HCT116 (cell line): ENCODE data around the gene KMT2B. TPM values are rescaled to one million over a fixed set of nuclear protein-coding genes. Genes with fewer than 3 reads are reported as not detected.

Experiments
- ATAC-seq: fragments of 200-7000 bp; cut with Tn5 transposase; 2 replicates; pipeline ENCODE4 v1.9.1; 2020; ENCODE audit warnings: mild to moderate bottlenecking, moderate library complexity
- BruUV-seq: library from RNA; stranded (reverse); fragments of 400-500 nt; replicated peaks from 2 replicates; lab custom pipeline; 2021; lab: Mats Ljungman, UMichigan
- CTCF ChIA-PET: fragments of 300-600 bp; sonication (Branson Sonifier 250); formaldehyde crosslinking; loops from one replicate; lab custom pipeline; 2021; ENCODE audit warnings: antibody characterized with exemption; lab: Charles Lee
- POLR2A ChIA-PET: fragments of 300-600, 350-600 bp; sonication (Branson Sonifier 250); formaldehyde crosslinking; loops from one replicate; lab custom pipeline; 2021; ENCODE audit warnings: antibody characterized with exemption; lab: Charles Lee
- RAD21 ChIA-PET, 2 experiments: fragments of 300-600 bp; sonication (Branson Sonifier 250); formaldehyde crosslinking; loops; one replicate each; lab custom pipeline; 2023; ENCODE audit warnings: low total read pairs in 2 of 2; ENCODE audit not compliant: uncharacterized antibody in 2 of 2, unreplicated experiment in 2 of 2, low non-redundant PET in 1 of 2; lab: Charles Lee
- DNase-seq: peaks from one replicate; pipeline ENCODE4 v3.0.0-alpha.2; 2010; ENCODE audit warnings: low read depth, low spot score
- H2AFZ ChIP-seq: fragments of 200-600 bp; shearing (Covaris generic), sonication (generic); 2 replicates; pipeline ENCODE4 v1.6.1; 2017; ENCODE audit warnings: low read depth, mixed run types, mixed read lengths, antibody characterized with exemption, low read length; ENCODE audit not compliant: poor library complexity, severe bottlenecking
- H3K27ac ChIP-seq: 2 replicates; pipeline ENCODE4 v1.5.1; 2012; ENCODE audit warnings: low read depth, low read length
- H3K27me3 ChIP-seq: fragments of 200-600 bp; sonication (generic); 2 replicates; pipeline ENCODE4 v1.6.1; 2016; ENCODE audit warnings: mixed run types, low read length, mixed read lengths; ENCODE audit not compliant: insufficient read depth
- H3K36me3 ChIP-seq, 2 experiments: fragments of 200-500 bp in 1 of 2; fragments of 200-600 bp in 1 of 2; sonication (Bioruptor generic) in 1 of 2; sonication (generic) in 1 of 2; 2 replicates each; pipeline versions ENCODE4 v1.5.1 to v1.6.1; 2014 to 2016; ENCODE audit warnings: low read length in 2 of 2, inconsistent platforms in 1 of 2, mixed read lengths in 1 of 2, mixed run types in 1 of 2; ENCODE audit not compliant: insufficient read depth in 2 of 2, control insufficient read depth in 1 of 2
- H3K4me1 ChIP-seq, 2 experiments: fragments of 200-600 bp in 1 of 2; sonication (generic) in 1 of 2; 2 replicates each; pipeline versions ENCODE4 v1.5.1 to v1.6.1; 2012 to 2017; ENCODE audit warnings: low read length in 2 of 2, inconsistent platforms in 1 of 2, mild to moderate bottlenecking in 1 of 2, mixed read lengths in 1 of 2, mixed run types in 1 of 2, moderate library complexity in 1 of 2; ENCODE audit not compliant: insufficient read depth in 2 of 2, control insufficient read depth in 1 of 2
- H3K4me2 ChIP-seq: fragments of 200-600 bp; sonication (generic); 2 replicates; pipeline ENCODE4 v1.6.1; 2017; ENCODE audit warnings: mixed run types, low read length, mixed read lengths
- H3K4me3 ChIP-seq, 2 experiments: fragments of 200-600 bp in 1 of 2; sonication (generic) in 1 of 2; replicated peaks in 1 of 2; 2 replicates each; pipeline ENCODE4 v1.5.1; 2011 to 2016; ENCODE audit warnings: low read length in 2 of 2, control low read depth in 1 of 2, low read depth in 1 of 2, mild to moderate bottlenecking in 1 of 2, mixed read lengths in 1 of 2, mixed run types in 1 of 2
- H3K79me2 ChIP-seq: fragments of 200-600 bp; sonication (generic); 2 replicates; pipeline ENCODE4 v1.6.1; 2017; ENCODE audit warnings: mild to moderate bottlenecking, mixed run types, low read length, moderate library complexity, mixed read lengths; ENCODE audit not compliant: insufficient read depth
- H3K9ac ChIP-seq: fragments of 200-600 bp; sonication (generic); 2 replicates; pipeline ENCODE4 v1.6.1; 2016; ENCODE audit warnings: low read length, mixed read lengths
- H3K9me2 ChIP-seq: fragments of 200-600 bp; sonication (generic), shearing (Covaris generic); 2 replicates; pipeline ENCODE4 v1.6.1; 2017; ENCODE audit warnings: mixed run types, mild to moderate bottlenecking, moderate library complexity; ENCODE audit not compliant: insufficient read depth
- H3K9me3 ChIP-seq, 2 experiments: fragments of 200-500 bp in 1 of 2; fragments of 200-600 bp in 1 of 2; sonication (Bioruptor generic) in 1 of 2; sonication (generic) in 1 of 2; 2 replicates each; pipeline ENCODE4 v1.6.1; 2014 to 2017; ENCODE audit warnings: low read length in 2 of 2, mixed read lengths in 2 of 2, inconsistent platforms in 1 of 2, low read depth in 1 of 2, mild to moderate bottlenecking in 1 of 2, mixed run types in 1 of 2, moderate library complexity in 1 of 2; ENCODE audit not compliant: control insufficient read depth in 1 of 2, insufficient read depth in 1 of 2
- H4K20me1 ChIP-seq: fragments of 200-600 bp; sonication (generic), shearing (Covaris generic); 2 replicates; pipeline ENCODE4 v1.6.1; 2017; ENCODE audit warnings: mixed run types, mild to moderate bottlenecking, moderate library complexity; ENCODE audit not compliant: insufficient read depth
- CEBPB ChIP-seq: IDR thresholded peaks from 2 replicates; pipeline ENCODE4 v1.6.1; 2012; ENCODE audit warnings: low read depth
- ELF1 ChIP-seq: IDR thresholded peaks from 2 replicates; pipeline ENCODE4 v1.6.1; 2012; ENCODE audit warnings: low read depth, borderline replicate concordance
- EZH2 ChIP-seq: fragments of 200-600 bp; sonication (generic); IDR thresholded peaks from 2 replicates; pipeline ENCODE4 v1.6.1; 2017; ENCODE audit warnings: antibody characterized with exemption, mixed run types
- FOSL1 ChIP-seq: IDR thresholded peaks from 2 replicates; pipeline ENCODE4 v1.6.1; 2012; ENCODE audit warnings: low read depth
- POLR2A ChIP-seq: IDR thresholded peaks from 2 replicates; pipeline ENCODE4 v1.7.0; 2011; ENCODE audit warnings: borderline replicate concordance; ENCODE audit not compliant: insufficient read depth, insufficient read length; ENCODE audit errors: extremely low read depth
- YY1 ChIP-seq: IDR thresholded peaks from 2 replicates; pipeline ENCODE4 v1.6.1; 2011; ENCODE audit warnings: low read length, low read depth, moderate library complexity, mild to moderate bottlenecking; ENCODE audit not compliant: insufficient replicate concordance; ENCODE audit errors: extremely low read depth
- ZNF274 ChIP-seq: fragments of 200-500 bp; sonication (Bioruptor generic); IDR thresholded peaks from 2 replicates; pipeline ENCODE4 v1.6.1; 2014; ENCODE audit warnings: mild to moderate bottlenecking, low read depth, low read length, inconsistent platforms
- intact Hi-C: fragments of 100-400 bp; cut with micrococcal nuclease; formaldehyde crosslinking; loops from 2 replicates; pipeline ENCODE4 v1.10.0; 2022
- total RNA-seq: library from RNA; stranded (reverse); gene quantifications from one replicate; pipeline ENCODE4 v1.2.1, GENCODE V29; 2021; ENCODE audit not compliant: unreplicated experiment
- TF ChIP-seq, protein P1 (sequence below): IDR thresholded peaks from 2 replicates; pipeline ENCODE4 v1.6.1; 2011; ENCODE audit warnings: mild to moderate bottlenecking, low read length, moderate library complexity; ENCODE audit not compliant: insufficient replicate concordance; ENCODE audit errors: extremely low read depth

The KMT2B gene
- total RNA-seq, 1 experiment from 2014 or later, result 29.9 TPM

DNA sequence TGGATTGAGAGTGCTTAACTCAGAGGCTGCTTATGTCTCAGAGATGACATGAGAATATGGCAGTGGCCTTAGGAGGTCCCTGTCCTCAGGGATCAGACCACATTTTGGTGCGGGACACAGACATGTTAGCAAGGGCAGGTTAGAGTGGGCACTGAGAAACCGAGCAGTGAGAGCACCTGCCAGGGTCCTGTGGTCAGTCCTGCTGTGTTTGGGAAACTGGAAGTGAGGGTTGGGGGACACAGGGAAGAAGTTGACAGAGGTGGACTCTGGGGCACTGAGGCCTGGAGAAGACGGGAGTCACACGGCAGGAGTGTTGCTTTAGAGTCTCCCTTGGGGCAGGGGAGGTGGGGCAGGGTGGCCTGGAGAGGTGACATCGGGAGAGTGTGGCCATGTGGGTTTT lies 17.1 kb downstream of the KMT2B start:
- no TSS peak for BruUV-seq
- Histone ChIP-seq H3K27me3 (no peaks in the 10 kb centered on the region), H3K79me2 (no peaks in the 10 kb centered on the region), H3K9me3 (no peaks in the 10 kb centered on the region), H3K9ac (no peak overlapping the region), H3K4me2 (no peak overlapping the region), H3K27ac (no peak overlapping the region), H4K20me1 (no peaks in the 10 kb centered on the region), H3K36me3 (peaks cover 36 to 44% of the 10 kb centered on the region in 2 experiments; a peak in 3 of 4 replicates), H3K4me1 (peaks cover 4 to 5% of the 10 kb centered on the region in 2 experiments; a peak in 2 of 4 replicates), H3K4me3 (no peak overlapping the region), H2AFZ (no peak overlapping the region), H3K9me2 (no peaks in the 10 kb centered on the region)
- POLR2A ChIA-PET, result no interaction called here
- TF ChIP-seq YY1 (no peak), ZNF274 (no peak), POLR2A (no peak), EZH2 (no peak), ELF1 (no peak), FOSL1 (no peak), CEBPB (no peak)
- TF ChIP-seq, protein P1, sequence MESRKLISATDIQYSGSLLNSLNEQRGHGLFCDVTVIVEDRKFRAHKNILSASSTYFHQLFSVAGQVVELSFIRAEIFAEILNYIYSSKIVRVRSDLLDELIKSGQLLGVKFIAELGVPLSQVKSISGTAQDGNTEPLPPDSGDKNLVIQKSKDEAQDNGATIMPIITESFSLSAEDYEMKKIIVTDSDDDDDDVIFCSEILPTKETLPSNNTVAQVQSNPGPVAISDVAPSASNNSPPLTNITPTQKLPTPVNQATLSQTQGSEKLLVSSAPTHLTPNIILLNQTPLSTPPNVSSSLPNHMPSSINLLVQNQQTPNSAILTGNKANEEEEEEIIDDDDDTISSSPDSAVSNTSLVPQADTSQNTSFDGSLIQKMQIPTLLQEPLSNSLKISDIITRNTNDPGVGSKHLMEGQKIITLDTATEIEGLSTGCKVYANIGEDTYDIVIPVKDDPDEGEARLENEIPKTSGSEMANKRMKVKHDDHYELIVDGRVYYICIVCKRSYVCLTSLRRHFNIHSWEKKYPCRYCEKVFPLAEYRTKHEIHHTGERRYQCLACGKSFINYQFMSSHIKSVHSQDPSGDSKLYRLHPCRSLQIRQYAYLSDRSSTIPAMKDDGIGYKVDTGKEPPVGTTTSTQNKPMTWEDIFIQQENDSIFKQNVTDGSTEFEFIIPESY, result no peak
- CTCF ChIA-PET, result no interaction called here
- RAD21 ChIA-PET, result no interaction called here
- ATAC-seq, result no peak
- no peak for DNase-seq
- intact Hi-C loops, result no loop called here
